T-helper 2 cell (primary cell): ENCODE data around the gene ZBTB7B.
A peak's percentile ranks its signal among the peaks of the same experiment; 100 is the strongest.
"Not testable (repeated sequence)": the region's sequence is repeated elsewhere in the genome, so short reads cannot be mapped to it uniquely, and the experiment has no call there.

Source experiments
- DNase-seq, 5 experiments: peaks; one replicate each; pipeline versions ENCODE4 v3.0.0 to v3.0.0-alpha.2; 2012 to 2022

The ZBTB7B gene

DNA sequence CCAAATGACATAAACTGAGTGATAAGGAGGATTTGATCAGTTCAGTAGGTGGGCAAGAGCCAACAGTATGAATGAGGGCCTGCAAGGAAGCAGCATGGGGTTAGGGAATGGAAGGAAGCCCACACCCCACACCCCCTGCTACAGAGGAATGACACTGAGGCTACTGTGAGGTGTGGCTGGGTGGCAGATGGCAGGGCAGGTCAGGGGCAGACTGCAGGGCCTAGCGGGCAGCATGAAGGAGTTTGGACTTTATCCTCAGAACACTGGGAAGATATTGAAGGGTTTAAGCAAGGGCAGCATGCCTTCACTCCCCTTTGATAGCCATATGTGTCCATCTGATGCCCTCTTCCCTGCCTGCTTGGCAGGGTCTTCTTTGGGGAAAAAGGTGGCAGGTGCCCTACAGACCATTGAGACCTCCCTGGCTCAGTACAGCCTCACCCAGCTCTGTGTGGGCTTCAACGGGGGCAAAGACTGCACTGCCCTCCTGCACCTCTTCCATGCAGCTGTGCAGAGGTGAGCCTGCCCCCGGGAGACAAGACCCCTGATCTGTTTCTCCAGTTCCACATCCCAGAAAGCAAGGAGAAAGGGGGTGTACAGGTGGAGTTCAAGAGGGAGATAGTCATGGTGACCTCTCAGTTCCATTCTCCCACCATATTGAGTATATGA is 13.3 kb upstream of the ZBTB7B start:
- no peak for DNase-seq

DNA sequence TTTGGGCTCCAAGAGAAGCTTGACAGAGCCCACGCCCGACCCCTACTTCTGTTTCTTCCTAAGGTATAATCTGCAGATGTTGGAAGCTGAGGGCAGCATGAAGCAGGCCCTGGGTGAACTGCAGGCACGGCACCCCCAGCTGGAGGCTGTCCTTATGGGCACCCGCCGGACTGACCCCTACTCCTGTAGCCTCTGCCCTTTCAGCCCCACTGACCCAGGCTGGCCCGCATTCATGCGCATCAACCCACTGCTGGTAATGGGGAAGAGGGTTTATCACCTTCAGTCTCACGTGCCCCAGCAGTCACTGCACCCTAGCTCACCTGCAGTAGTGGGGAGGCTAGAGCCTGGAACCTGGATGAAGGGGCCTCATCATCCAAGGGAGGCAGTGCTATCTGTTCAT is 12.3 kb upstream of the ZBTB7B start:
- no peak for DNase-seq

DNA sequence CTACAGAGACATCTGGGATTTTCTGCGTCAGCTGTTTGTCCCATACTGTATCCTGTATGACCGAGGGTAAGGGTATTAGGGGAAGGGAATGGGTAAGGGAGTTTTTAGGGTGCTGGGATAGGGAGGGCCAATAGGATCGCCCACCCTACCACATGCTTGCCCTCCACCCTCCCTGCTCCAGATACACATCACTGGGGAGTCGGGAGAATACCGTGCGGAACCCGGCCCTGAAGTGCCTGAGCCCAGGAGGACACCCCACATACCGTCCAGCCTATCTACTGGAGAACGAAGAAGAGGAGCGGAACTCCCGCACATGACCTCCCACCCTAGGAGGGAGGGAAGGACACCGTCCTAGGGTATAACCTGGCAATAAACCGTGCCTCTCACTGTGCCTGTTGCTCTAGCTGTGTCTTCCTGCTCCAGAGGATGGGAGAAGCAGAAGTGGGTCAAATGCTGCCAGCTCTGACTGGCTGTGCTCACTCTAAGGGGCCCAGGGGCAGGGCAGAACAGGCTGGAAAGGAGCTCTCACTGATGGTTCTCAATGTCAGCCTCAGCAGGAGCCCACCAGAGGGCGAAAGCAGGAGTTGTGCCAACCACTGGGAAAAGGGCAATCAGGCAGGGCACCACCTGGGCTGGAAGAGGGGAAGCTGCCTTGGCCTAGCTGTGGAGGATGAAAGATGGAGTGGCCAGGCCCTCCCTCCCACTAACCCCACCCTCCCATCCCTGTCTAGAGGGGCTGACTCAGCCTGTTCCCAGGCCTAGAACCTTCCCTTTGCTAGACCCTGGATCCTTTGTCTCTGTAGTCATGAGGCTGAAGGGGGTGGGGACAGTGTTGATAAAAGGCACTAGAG is 9.7 kb upstream of the ZBTB7B start:
- no peak for DNase-seq

DNA sequence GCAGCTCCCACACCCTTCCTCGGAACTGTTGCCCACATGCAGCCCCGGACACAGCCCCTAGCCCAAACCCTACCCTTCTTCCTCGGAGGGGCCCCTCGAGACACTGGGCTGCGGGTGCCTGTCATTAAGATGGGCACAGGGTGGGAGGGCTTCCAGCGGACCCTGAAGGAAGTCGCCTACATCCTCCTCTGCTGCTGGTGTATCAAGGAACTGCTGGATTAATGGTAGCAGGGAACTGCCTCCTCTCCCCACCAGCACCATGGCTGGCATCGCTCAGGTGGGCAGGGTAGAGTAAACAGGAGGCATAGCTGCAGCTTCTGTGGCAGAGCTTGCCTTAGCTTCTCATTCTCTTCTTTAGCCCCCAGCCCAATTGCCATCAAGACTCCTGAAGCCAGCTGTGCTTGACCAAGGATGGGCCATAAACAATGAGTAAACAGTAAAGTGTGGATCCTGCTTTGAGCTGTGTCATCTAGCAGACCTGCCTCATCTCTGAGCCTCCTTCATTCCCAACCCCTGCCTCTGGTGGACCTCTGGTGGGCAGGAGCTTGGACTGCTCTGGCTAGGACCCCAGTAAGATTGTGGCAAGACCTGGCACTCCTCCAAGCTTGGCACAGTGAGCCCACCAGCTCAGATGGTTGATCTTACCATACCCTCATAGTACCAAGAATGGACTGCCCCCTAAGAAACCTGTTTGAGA is 8.9 kb upstream of the ZBTB7B start, which contains the start of gene LENEP:
Gene LENEP, plus strand, starts transcription at position 15 of the 697 bp plus-strand sequence. Its CDS starts 22 bp downstream, at position 37.
- no peak for DNase-seq

DNA sequence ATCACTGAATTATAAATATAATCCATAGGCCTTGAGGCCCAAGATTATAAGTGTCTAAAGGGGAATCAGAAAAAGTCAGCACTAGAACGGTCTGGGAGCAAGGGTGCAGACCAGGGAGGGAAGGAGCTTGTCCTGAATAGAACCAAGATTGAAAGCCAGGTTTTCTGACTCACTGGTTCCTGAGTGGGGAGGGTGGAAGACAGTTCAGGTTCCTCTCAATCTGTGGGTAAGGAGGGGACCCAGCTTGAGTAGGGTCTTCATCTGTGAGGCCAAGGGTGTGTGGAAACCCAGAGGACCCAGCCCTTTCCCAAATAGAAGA is 8.4 kb upstream of the ZBTB7B start:
- DNase-seq, result no peak

DNA sequence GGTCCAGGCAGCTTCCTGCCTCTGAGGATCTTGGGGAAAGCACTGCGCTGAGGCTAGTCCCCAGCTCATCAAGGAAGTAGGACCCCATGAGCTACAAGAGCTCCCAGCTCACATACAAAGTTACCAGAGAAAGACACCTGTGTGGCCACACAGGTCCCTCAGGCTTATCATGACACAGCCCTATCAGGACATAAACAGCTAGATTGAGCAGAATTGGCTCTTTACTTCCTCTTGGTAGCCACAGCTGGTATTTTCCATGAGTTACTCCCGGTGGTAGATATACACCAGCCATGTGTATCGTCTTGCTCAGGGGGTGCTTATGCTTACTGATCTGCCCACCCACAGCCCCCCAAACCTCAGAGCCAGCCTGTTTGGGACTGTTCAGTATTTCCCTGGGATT is 8.0 kb upstream of the ZBTB7B start:
- no peak for DNase-seq

DNA sequence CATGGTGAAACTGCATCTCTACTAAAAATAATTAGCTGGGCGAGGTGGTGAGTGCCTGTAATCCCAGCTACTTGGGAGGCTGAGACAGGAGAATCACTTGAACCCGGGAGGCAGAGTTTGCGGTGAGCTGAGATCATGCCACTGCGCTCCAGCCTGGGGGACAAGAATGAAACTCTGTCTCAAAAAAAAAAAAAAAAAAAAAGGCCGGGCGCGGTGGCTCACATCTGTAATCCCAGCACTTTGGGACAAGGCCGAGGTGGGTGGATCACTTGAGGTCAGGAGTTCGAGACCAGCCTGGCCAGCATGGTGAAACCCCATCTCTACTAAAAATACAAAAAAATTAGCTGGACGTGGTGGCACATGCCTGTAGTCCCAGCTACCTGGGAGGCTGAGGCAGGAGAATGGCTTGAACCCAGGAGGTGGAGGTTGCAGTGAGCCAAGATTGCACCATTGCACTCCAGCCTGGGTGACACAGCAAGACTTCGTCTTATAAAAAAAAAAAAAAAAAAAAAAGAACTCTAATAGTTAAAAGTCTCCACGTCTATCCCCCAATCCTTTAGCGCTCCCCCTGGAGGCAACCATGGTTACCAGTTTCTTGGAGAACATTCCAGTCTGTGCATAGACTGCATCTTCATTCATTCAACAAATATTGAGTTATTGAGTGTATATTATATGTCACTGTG is 7.2 kb upstream of the ZBTB7B start:
- not testable (repeated sequence) for DNase-seq

DNA sequence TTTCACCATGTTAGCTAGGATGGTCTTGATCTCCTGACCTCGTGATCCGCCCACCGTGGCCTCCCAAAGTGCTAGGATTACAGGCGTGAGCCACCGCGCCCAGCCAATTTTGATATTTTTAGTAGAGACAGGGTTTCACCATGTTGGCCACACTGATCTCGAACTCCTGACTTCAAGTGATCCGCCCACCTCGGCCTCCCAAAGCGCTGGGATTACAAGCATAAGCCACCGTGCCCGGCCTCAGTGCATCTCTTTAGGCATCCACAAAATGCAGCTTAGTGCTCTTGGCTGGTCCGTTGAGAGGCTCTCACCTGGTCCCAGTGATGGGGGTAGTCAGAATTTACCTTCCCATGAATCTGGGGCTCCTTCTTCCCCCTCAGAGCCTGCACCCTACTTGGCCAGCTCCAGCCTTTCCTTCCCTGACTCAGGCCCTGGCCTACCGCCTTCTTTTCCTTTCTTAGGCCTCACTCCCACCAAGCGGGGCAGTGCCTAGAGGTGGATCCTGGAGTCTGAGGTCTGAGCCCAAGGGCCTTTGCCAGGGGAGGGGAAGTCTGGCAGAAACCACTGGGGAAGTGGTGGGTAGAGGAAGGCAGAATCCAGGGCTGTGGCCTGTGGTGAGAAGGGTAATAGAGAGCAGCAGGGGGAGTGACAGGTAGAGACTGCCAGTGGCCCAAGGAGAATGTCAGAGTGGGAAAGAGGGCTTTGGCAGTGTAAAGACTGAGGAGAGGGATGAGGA is 5.5 kb upstream of the ZBTB7B start:
- DNase-seq, result no peak

DNA sequence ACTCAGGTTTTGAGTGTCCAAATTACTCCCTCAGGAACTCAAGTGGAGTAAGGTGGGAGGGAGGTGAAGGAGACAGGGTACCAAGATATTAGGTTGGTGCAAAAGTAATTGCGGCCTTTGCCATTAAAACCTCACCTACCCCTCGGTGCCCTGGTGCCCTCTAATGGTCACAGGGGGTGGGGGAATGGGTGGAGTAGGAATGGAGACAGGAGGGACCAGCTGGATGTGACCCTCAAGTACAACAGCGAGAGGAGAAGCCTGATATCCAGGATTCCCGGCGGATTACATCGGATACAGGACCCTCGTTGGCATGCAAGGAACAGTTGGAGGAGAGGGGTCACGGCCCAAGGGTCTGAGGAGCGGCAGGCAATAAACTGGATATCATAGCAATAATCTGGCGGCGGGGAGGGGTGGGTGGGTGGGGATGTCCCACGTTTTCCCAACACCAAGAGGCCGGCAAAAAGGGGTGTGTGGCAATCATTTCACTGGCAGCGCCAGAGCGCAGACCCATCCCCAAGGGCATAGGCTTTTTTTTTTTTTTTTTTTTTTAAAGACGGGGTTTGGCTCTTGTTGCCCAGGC is 4.3 kb upstream of the ZBTB7B start:
- no peak for DNase-seq

DNA sequence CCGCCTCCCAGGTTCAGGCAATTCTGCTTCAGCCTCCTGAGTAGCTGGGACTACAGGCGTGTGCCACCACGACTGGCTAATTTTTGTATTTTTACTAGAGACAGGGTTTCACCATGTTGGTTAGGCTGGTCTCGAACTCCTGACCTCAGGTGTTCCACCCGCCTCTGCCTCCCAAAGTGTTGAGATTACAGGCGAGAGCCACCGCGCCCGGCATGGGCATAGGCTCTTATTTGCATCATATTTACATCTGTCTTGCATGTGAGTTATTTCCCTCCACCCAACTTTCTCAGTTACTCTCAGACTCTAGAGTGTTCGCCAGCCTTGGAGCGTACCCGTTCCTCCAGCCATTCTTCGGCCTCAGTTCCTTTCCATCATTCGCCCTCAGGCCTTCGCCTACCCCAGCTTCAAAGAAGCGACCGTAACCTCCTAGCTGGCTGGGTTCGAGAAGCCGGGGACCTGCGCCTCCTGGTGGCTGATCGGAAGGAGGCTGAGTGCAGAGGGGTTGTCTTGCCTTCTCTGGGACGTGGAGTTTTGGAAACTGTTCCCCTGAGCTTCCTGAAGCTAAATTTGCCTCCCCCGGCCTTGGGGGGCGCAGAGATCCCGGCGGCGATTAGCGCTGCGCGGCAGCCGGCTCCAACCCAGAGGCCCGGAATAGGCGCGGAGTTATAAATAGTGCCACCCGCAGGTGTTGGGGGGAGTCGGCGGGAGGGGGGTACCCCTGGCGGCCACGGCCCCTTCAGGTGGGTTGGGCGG is 3.6 kb upstream of the ZBTB7B start:
- peak in 4 of 5 experiments; percentile 48 to 76 (median 58) for DNase-seq

DNA sequence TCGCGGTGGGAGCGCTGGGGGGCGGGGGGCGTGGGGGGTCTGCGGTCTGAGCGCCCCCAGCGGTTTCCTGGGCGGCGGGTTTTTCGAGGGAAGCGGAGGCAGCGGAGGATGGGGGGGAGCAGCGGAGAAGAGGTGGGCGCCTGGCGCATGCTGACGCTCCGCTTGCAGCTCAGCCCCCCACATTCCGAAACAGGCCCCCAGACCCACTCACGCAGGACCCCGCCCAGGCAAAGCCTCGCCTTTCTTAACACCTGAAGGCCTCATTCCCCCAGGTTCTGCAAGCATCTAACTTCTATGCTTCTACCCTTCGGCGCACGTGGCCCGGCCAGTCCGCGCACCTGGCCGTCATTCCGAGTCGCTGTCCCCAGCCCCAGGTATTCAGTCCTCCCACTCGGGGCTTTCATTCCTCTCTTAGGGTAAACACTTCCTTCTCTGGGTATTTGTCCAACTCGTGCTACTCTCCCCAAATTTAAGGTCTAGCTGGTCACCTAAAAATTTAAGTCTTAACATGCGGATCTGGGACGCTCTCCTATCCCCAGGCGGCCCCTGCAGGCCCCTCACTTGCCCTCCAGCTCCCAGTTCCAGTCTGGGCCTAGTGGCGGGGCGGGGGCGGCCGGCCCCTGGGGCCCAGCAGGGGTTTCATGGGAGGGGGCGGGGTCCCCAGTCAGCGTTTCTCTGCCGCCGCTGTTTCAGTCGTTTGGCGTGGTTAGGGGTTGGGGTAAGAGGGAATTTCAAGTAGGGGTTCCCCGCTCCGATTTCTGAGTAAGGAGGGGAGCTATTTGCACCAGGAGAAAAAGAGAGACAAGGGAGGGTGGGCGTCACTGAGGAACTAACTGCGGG is 2.8 kb upstream of the ZBTB7B start:
- peak in 4 of 5 experiments; percentile 34 to 44 (median 42) for DNase-seq

DNA sequence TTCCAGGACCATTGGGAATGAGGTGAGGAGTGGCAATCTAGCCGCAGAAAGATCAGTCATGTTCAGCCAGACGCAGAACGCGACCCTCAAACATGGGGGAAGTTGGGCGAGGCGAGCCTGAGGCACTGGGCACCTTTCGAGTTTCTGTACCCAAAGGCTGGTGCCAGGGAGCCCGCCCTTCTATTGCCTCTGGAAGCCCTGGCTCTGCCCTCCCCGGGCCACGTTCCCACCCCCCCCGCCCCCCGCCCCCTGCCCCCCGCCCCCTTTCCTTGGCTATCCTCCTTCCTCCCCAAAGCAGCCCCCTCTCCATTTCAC is 2.2 kb upstream of the ZBTB7B start:
- DNase-seq, result peak in 1 of 5 experiments; percentile 33

DNA sequence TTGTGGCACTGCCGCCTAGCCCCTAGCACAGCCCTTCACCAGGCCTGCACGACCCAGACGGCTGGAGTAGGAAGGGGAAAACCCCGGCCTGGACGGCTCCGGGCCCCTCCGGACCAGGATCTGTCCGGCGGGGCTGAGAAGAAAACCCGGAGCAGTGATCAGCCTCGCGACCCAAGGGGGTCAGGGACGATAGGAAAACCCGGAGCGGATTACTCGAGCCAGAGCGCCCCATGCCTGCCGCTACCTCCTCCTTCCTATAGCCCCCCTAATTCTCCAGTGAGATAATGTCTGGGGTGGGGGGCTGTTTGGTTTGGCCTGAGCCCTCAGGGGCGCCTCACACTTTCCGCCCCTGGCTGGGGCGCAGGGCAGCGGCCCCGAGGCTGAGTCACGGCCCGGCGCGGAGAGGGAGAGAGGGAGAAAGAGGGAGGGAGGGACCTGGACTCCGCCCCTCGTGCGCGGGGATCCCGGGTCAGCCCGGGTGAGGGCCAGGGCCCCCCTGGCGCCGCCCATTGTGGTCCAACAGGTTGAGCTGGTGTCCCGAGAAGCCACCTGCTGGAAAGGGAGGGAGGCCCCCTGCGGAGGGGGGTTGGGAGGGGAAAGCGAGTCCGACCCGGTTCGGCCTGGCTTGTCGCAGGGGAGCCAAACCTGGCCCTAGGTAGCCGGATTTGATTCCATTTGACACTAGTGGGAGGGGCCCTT is 1.7 kb upstream of the ZBTB7B start:
- DNase-seq, result peak; percentile 65 to 83 (median 75)

DNA sequence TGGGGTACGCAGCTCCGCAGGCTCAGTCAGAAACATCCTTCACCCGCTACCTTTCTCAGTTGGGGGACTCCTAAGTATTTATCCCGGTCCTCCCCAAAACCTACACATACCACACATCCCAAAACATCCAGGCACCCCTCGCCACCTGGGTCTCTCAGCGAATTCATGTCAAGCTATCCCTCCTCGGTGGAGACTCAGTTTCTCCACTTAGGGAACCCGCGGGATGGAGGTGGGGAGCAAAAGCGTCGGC is 1.3 kb upstream of the ZBTB7B start:
- no peak for DNase-seq

DNA sequence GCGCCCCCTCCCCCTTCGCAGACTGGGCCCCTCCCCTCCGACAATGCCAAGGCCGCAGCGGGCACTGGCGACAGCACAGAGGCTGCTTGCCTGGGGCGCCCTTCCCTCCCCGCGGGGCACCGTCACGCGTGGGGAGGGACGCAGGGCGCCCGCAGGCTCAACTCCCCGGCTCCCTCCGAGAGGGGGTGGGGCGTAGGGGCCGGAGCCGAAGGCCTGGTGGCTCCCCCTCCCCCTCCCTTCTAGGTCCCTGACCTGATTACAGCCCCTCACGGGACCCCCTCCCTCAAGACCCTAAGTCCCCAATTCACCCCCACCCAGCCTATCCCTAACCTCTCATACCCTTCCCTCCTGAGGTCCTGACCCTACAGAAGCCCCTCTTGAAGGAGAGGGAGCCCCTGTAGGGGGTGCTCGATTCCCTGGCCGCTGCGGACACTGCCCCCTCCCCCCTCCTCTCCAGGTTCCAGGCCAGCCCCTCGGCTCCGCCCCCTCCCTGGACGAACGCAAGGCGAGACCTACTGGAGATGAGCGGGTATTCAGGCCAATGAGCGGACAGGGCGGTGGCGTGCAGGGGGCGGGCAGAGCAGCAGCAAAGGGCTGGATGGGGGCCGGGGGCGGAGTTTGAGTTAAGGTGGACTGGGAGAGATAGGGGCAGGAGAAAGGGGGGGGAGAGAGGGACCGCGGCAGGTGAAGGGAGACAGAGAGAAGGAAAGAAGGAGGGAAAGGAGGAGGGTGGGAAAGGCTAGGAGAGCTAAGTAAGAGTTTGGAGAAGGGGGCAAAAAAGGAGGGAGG is 733 bp upstream of the ZBTB7B start:
- peak; percentile 92 to 99 (median 98) for DNase-seq

DNA sequence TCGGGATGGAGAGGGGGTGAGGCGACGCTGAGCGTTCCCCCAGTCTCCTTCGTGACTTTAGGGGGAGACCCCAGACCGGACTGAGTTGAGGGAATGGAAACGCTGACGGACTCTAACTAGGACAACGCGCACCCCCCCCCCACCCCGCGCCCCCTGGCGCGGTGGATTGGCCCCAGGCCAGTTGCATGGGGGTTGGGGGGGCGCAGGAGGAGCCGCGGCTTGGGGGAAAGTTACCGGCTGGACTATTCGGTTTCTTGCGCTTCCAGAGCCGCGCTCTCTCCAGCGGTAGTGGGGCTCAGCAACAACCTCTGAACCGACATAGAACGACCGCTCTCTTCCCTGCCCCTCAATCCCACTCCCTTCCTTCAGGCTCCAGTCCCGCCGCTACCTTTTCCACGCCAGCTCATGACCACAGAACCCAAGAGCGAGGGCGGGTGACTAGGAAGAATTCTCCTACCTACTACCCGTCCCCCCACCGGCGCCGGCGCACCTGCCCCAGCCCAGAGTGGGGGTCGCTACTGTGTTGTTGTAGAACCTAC is 694 bp downstream of the ZBTB7B start:
- no peak for DNase-seq

DNA sequence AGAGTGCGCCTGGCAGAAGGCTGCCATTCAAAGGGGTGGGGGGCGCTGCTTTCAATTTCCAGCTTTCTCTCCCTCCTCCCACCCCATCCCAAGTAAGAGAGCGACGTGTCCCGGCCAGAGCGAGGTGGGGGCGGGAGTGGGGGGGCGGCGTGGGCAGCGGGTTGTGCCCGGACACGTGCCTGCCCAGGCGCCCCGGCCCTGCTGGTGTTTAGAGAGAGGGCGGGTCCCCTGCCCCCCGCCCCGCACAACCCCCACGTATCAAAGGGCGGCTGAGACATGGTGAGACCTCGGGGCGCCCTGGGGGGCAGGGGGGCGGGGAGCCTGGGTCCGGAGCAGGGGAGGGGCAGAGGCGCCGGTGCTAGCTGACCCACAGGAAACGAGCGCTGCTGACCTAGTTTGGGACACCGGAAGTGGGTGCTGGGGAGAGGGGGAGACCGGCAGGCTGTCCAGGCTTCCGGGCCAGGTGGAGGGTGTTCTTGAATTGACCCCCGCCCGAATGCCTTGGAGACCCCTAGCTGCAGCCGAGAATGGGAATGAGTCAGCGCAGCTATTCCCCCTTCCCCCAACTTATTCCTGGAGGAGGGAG is 1.3 kb downstream of the ZBTB7B start:
- DNase-seq, result peak in 1 of 5 experiments; percentile 50

DNA sequence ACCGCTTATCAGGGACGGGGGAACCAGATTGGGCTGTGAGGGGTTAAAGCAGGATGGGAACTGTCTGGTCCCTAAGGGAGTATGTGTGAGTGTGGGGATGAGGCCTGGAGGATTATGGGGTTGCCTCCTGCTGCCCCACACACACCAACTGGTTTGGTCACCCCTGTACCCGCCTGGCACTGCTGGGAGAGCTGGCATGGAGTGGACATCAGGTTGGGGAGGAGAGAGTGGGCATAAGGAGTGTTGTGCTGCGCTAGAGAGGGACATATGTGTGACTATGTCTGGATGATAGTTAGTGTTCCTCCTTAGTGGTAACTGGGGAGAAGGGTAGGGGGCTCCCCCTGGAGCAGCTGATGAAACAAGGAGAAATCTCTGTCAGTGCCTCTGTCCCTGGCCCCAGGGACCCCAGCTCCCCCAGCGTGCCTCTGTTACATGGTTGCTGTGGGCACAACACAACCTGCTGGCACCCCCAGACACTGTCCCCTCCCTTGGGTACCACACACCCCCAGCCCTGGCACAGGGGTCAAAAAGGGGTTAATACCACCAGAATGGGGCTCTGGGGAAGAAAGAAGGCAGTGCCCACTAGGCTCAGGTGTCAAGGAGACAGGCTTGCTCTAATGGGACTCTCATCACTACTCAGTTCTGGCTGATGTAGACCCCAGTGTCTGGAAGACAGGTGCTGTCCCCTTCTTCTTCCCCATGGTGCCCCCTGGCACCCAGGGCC is 1.9 kb downstream of the ZBTB7B start:
- DNase-seq, result no peak
